Peyer's patch (tissue), 4 donors: ENCODE data around the gene KLHL2. TPM values are rescaled to one million over a fixed set of nuclear protein-coding genes. Genes with fewer than 3 reads are reported as not detected.
A peak's percentile ranks its signal among the peaks of the same experiment; 100 is the strongest.

ENCODE experiments used
- DNase-seq, 3 donors: peaks; one replicate each; pipeline ENCODE4 v3.0.0-alpha.2; 2017 to 2019
- H3K27ac ChIP-seq, 4 donors: fragments of 200-600 bp; sonication (generic); one replicate each; pipeline ENCODE4 v1.5.1; 2016 to 2019
- H3K27me3 ChIP-seq, 2 donors: fragments of 200-600 bp; sonication (generic); one replicate each; pipeline ENCODE4 v1.5.1; 2019
- H3K36me3 ChIP-seq, 3 donors: fragments of 200-600 bp; sonication (generic); one replicate each; pipeline ENCODE4 v1.5.1; 2016 to 2019
- H3K4me1 ChIP-seq, 4 donors: fragments of 200-600 bp; sonication (generic); one replicate each; pipeline ENCODE4 v1.5.1; 2016 to 2019
- H3K4me3 ChIP-seq, 4 donors: fragments of 200-600 bp; sonication (generic); 1 replicate in 3 of 4; 2 replicates in 1 of 4; pipeline ENCODE4 v1.5.1; 2016 to 2019; ENCODE audit warnings: mild to moderate bottlenecking in 1 of 4
- H3K9me3 ChIP-seq, 4 donors: fragments of 200-600 bp; sonication (generic); one replicate each; pipeline ENCODE4 v1.5.1; 2016 to 2019; ENCODE audit warnings: mild to moderate bottlenecking in 1 of 4
- CTCF ChIP-seq, 6 experiments: fragments of 450-650 bp in 4 of 6; fragments of 200-600 bp in 2 of 6; sonication (generic) in 1 of 6; IDR thresholded peaks; one replicate each; pipeline ENCODE4 v1.5.1; 2017 to 2019; ENCODE audit warnings: antibody characterized with exemption in 6 of 6, mild to moderate bottlenecking in 3 of 6, moderate library complexity in 1 of 6
- POLR2A ChIP-seq, 2 donors: fragments of 450-650 bp; IDR thresholded peaks; one replicate each; pipeline ENCODE4 v1.5.1; 2017; ENCODE audit warnings: antibody characterized with exemption in 2 of 2, mild to moderate bottlenecking in 2 of 2, moderate library complexity in 2 of 2
- total RNA-seq, 4 donors: library from RNA; depleted of rRNA; stranded (reverse); fragments of >200 nt; gene quantifications; one replicate each; pipeline ENCODE4 v1.1.0, GENCODE V29; 2016

KLHL2 gene
- total RNA-seq, 4 donors from 2014 or later, result 6.1 to 26.4 (median 10.6) TPM

- TF ChIP-seq POLR2A (IDR thresholded peaks at IDR 0.05), result no peak
- TF ChIP-seq CTCF (IDR thresholded peaks at IDR 0.05), result no peak
- peak in 1 of 3 donors; percentile 55 for DNase-seq
- Histone ChIP-seq H3K27me3 (no peaks in the 10 kb centered on the region), H3K4me3 (peak overlapping the region in 3 of 4 donors; percentile 80 to 90 (median 82)), H3K9me3 (no peaks in the 10 kb centered on the region), H3K36me3 (peaks cover 0 to 6% (median 0%) of the 10 kb centered on the region in 3 donors), H3K4me1 (peaks cover 0 to 34% (median 0%) of the 10 kb centered on the region in 4 donors), H3K27ac (peak overlapping the region in 3 of 4 donors; percentile 77 to 91 (median 85))
Measured at GRCh38 chr4:165328708-165329107, 121.3 kb downstream of the KLHL2 start.

GRCh38 chr4:165330071-165330470 lies 122.7 kb downstream of the KLHL2 start:
- Histone ChIP-seq H3K4me1 (peaks cover 0 to 34% (median 0%) of the 10 kb centered on the region in 4 donors), H3K36me3 (peaks cover 0 to 8% (median 0%) of the 10 kb centered on the region in 3 donors), H3K4me3 (peak overlapping the region in 2 of 4 donors; percentile 31 to 80), H3K9me3 (no peaks in the 10 kb centered on the region), H3K27ac (no peak overlapping the region), H3K27me3 (no peaks in the 10 kb centered on the region)
- DNase-seq, result no peak
- no peak for TF ChIP-seq POLR2A (IDR thresholded peaks at IDR 0.05)

GRCh38 chr4:165330666-165331065 lies 123.3 kb downstream of the KLHL2 start:
- DNase-seq, result no peak
- Histone ChIP-seq H3K9me3 (no peaks in the 10 kb centered on the region), H3K4me1 (peaks cover 0 to 34% (median 0%) of the 10 kb centered on the region in 4 donors), H3K4me3 (peak overlapping the region in 1 of 4 donors; percentile 80), H3K36me3 (peaks cover 0 to 8% (median 0%) of the 10 kb centered on the region in 3 donors), H3K27ac (no peak overlapping the region), H3K27me3 (no peaks in the 10 kb centered on the region)
- no peak for TF ChIP-seq CTCF (IDR thresholded peaks at IDR 0.05)
- TF ChIP-seq POLR2A (IDR thresholded peaks at IDR 0.05), result no peak

GRCh38 chr4:165331359-165331758 lies 124.0 kb downstream of the KLHL2 start:
- no peaks in the 10 kb centered on the region for H3K9me3 ChIP-seq
- no peaks in the 10 kb centered on the region for H3K27me3 ChIP-seq
- H3K4me3 ChIP-seq, result no peak overlapping the region
- no peak for DNase-seq
- H3K36me3 ChIP-seq, result peaks cover 0 to 8% (median 0%) of the 10 kb centered on the region in 3 donors
- H3K27ac ChIP-seq, result no peak overlapping the region
- peaks cover 0 to 30% (median 0%) of the 10 kb centered on the region in 4 donors for H3K4me1 ChIP-seq
- TF ChIP-seq CTCF (IDR thresholded peaks at IDR 0.05) (no peak), POLR2A (IDR thresholded peaks at IDR 0.05) (no peak)

GRCh38 chr4:165331823-165332222 lies 124.5 kb downstream of the KLHL2 start:
- Histone ChIP-seq H3K27me3 (no peaks in the 10 kb centered on the region), H3K27ac (no peak overlapping the region), H3K9me3 (no peaks in the 10 kb centered on the region), H3K4me1 (peaks cover 0 to 26% (median 0%) of the 10 kb centered on the region in 4 donors), H3K36me3 (peaks cover 0 to 8% (median 0%) of the 10 kb centered on the region in 3 donors), H3K4me3 (no peak overlapping the region)
- no peak for TF ChIP-seq POLR2A (IDR thresholded peaks at IDR 0.05)
- no peak for TF ChIP-seq CTCF (IDR thresholded peaks at IDR 0.05)
- no peak for DNase-seq

- Histone ChIP-seq H3K27ac (no peak overlapping the region), H3K4me3 (no peak overlapping the region), H3K4me1 (peaks cover 0 to 26% (median 0%) of the 10 kb centered on the region in 4 donors), H3K9me3 (no peaks in the 10 kb centered on the region), H3K36me3 (peaks cover 0 to 8% (median 0%) of the 10 kb centered on the region in 3 donors), H3K27me3 (no peaks in the 10 kb centered on the region)
- TF ChIP-seq POLR2A (IDR thresholded peaks at IDR 0.05) (no peak), CTCF (IDR thresholded peaks at IDR 0.05) (no peak)
- DNase-seq, result no peak
Measured at GRCh38 chr4:165332502-165332901, 125.1 kb downstream of the KLHL2 start.
